ENCODE measurements around the gene CCNT2. TPM values are rescaled to one million over a fixed set of nuclear protein-coding genes. Genes with fewer than 3 reads are reported as not detected.
"Not testable (repeated sequence)": the region's sequence is repeated elsewhere in the genome, so short reads cannot be mapped to it uniquely, and the experiment has no call there.

The CCNT2 gene
- total RNA-seq, 1 experiment from 2014 or later = 29.6 TPM

DNA sequence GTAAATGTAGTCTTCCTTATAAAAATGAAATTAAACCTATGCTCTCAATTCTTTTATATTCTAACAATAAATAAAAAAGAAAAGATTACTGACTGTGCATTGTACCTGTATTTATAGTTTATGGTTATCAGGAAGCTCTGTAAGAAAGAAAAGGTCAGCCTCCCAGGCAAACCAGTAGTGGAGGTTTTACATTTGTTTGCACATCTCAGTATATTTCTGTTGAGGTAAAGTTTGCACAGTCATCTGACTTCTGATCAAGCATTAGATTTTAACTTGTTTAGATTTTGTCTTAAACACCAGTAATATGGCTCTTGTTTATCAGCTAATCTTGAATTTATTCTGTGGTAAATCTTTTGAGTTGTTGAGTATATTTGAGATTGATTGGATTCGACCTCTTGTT is 37.1 kb downstream of the CCNT2 start:
- ATAC-seq (no peak), DNase-seq (ENCODE audit: low read depth, low spot score) (no peak)
- no peaks in the 10 kb centered on the region for H3K4me1 ChIP-seq (ENCODE audit: control insufficient read depth, insufficient read depth, low read length)
- ChIA-PET POLR2A (no interaction called here), CTCF (no interaction called here)
- no peak overlapping the region for H3K4me3 ChIP-seq (ENCODE audit: low read depth in 2 of 2, low read length in 2 of 2)
- in situ Hi-C loops (cut with HindIII; ENCODE audit: low pct_unique_long_range_greater_than_20kb, low sequenced_read_pairs) (no loop called here), intact Hi-C loops (cut with micrococcal nuclease; ENCODE audit: unreplicated experiment) (no loop called here)
- peaks cover 40% of the 10 kb centered on the region for H3K36me3 ChIP-seq (ENCODE audit: control insufficient read depth, insufficient read depth, low read length)
- no peak overlapping the region for H3K27ac ChIP-seq (ENCODE audit: low read length)
- TF ChIP-seq TCF7L2 (IDR thresholded peaks at IDR 0.05; ENCODE audit: low read depth, low read length) (no peak), SIN3A (IDR thresholded peaks at IDR 0.05; ENCODE audit: borderline replicate concordance, insufficient read depth, low read depth, low read length) (no peak), REST (IDR thresholded peaks at IDR 0.05; ENCODE audit: insufficient read depth in 1 of 2, low read depth in 2 of 2, low read length in 1 of 2) (no peak), CTCF (IDR thresholded peaks at IDR 0.05) (no peak), POLR2AphosphoS5 (IDR thresholded peaks at IDR 0.05; ENCODE audit: low read depth, low read length) (no peak)
- H3K27me3 ChIP-seq (ENCODE audit: control insufficient read depth, insufficient read depth, low read length) = no peaks in the 10 kb centered on the region
- H3K9me3 ChIP-seq (ENCODE audit: control insufficient read depth, insufficient read depth, low read depth, low read length) = no peaks in the 10 kb centered on the region
- no TSS peak for BruUV-seq (replicated peaks)

- Histone ChIP-seq H3K9me3 (ENCODE audit: control insufficient read depth, insufficient read depth, low read depth, low read length) (no peaks in the 10 kb centered on the region), H3K4me1 (ENCODE audit: control insufficient read depth, insufficient read depth, low read length) (no peaks in the 10 kb centered on the region), H3K27me3 (ENCODE audit: control insufficient read depth, insufficient read depth, low read length) (no peaks in the 10 kb centered on the region), H3K36me3 (ENCODE audit: control insufficient read depth, insufficient read depth, low read length) (peaks cover 37% of the 10 kb centered on the region; the same call in 1 of the 2 replicates), H3K4me3 (ENCODE audit: low read depth in 2 of 2, low read length in 2 of 2) (no peak overlapping the region), H3K27ac (ENCODE audit: low read length) (no peak overlapping the region)
- CTCF ChIA-PET = no interaction called here
- in situ Hi-C loops (cut with HindIII; ENCODE audit: low pct_unique_long_range_greater_than_20kb, low sequenced_read_pairs) (no loop called here), intact Hi-C loops (cut with micrococcal nuclease; ENCODE audit: unreplicated experiment) (no loop called here)
- ATAC-seq (no peak), DNase-seq (ENCODE audit: low read depth, low spot score) (no peak)
- POLR2A ChIA-PET = no interaction called here
- TF ChIP-seq TCF7L2 (IDR thresholded peaks at IDR 0.05; ENCODE audit: low read depth, low read length) (no peak), CTCF (IDR thresholded peaks at IDR 0.05) (no peak), REST (IDR thresholded peaks at IDR 0.05; ENCODE audit: insufficient read depth in 1 of 2, low read depth in 2 of 2, low read length in 1 of 2) (no peak), SIN3A (IDR thresholded peaks at IDR 0.05; ENCODE audit: borderline replicate concordance, insufficient read depth, low read depth, low read length) (no peak), POLR2AphosphoS5 (IDR thresholded peaks at IDR 0.05; ENCODE audit: low read depth, low read length) (no peak)
- BruUV-seq (replicated peaks) = no TSS peak
Observed at GRCh38 chr2:134957477-134957876, 38.9 kb downstream of the CCNT2 start.

- H3K27me3 ChIP-seq (ENCODE audit: control insufficient read depth, insufficient read depth, low read length); H3K4me3 ChIP-seq (ENCODE audit: low read depth in 2 of 2, low read length in 2 of 2); H3K27ac ChIP-seq (ENCODE audit: low read length); DNase-seq (ENCODE audit: low read depth, low spot score); POLR2A ChIA-PET; BruUV-seq (replicated peaks); H3K9me3 ChIP-seq (ENCODE audit: control insufficient read depth, insufficient read depth, low read depth, low read length); H3K36me3 ChIP-seq (ENCODE audit: control insufficient read depth, insufficient read depth, low read length); ATAC-seq; intact Hi-C loops (cut with micrococcal nuclease; ENCODE audit: unreplicated experiment); CTCF ChIA-PET; in situ Hi-C loops (cut with HindIII; ENCODE audit: low pct_unique_long_range_greater_than_20kb, low sequenced_read_pairs); H3K4me1 ChIP-seq (ENCODE audit: control insufficient read depth, insufficient read depth, low read length): not testable (repeated sequence)
Observed at GRCh38 chr2:134967166-134967565, 48.5 kb downstream of the CCNT2 start.
